Neural progenitor cell (in vitro differentiated cells): ENCODE measurements around the gene SPIRE2. TPM values are rescaled to one million over a fixed set of nuclear protein-coding genes. Genes with fewer than 3 reads are reported as not detected.

Experiments
- DNase-seq: peaks from one replicate; pipeline ENCODE4 v3.0.0-alpha.2; 2016; ENCODE audit warnings: low spot score
- H2AFZ ChIP-seq: fragments of 200-600 bp; sonication (generic); replicated peaks from 2 replicates; pipeline ENCODE4 v1.6.1; 2016; ENCODE audit warnings: antibody characterized with exemption
- H3F3A ChIP-seq: fragments of 200-600 bp; sonication (generic); 2 replicates; pipeline ENCODE4 v1.6.1; 2016; ENCODE audit warnings: antibody characterized with exemption, low read depth
- H3K27ac ChIP-seq: fragments of 200-600 bp; sonication (generic); 2 replicates; pipeline ENCODE4 v1.5.1; 2016; ENCODE audit warnings: mild to moderate bottlenecking
- H3K27me3 ChIP-seq: fragments of 200-600 bp; sonication (generic); 2 replicates; pipeline ENCODE4 v1.6.1; 2016; ENCODE audit warnings: mild to moderate bottlenecking, moderate library complexity
- H3K36me3 ChIP-seq: fragments of 200-600 bp; sonication (generic); 2 replicates; pipeline ENCODE4 v1.5.1; 2016
- H3K4me1 ChIP-seq: fragments of 200-600 bp; sonication (generic); 2 replicates; pipeline ENCODE4 v1.6.1; 2016; ENCODE audit warnings: mixed run types
- H3K4me2 ChIP-seq: fragments of 200-600 bp; sonication (generic); 2 replicates; pipeline ENCODE4 v1.6.1; 2016
- H3K4me3 ChIP-seq: fragments of 200-600 bp; sonication (generic); 2 replicates; pipeline ENCODE4 v1.5.1; 2016
- H3K79me2 ChIP-seq: fragments of 200-600 bp; sonication (generic); 2 replicates; pipeline ENCODE4 v1.6.1; 2016; ENCODE audit warnings: low read depth
- H3K9ac ChIP-seq: fragments of 200-600 bp; sonication (generic); 2 replicates; pipeline ENCODE4 v1.6.1; 2016
- H3K9me3 ChIP-seq: fragments of 200-600 bp; sonication (generic); 2 replicates; pipeline ENCODE4 v1.5.1; 2016; ENCODE audit warnings: low read depth
- H4K20me1 ChIP-seq: fragments of 200-600 bp; sonication (generic); 2 replicates; pipeline ENCODE4 v1.6.1; 2016; ENCODE audit warnings: low read depth
- H3K27ac Mint-ChIP-seq: 3 replicates; pipeline ENCODE4 v1.8.0; 2021; ENCODE audit warnings: mixed read lengths
- H3K27me3 Mint-ChIP-seq: 2 replicates; pipeline ENCODE4 v1.8.0; 2022; ENCODE audit warnings: low read depth, mild to moderate bottlenecking, inconsistent platforms, moderate library complexity, mixed read lengths; ENCODE audit not compliant: insufficient read depth
- H3K36me3 Mint-ChIP-seq: 3 replicates; pipeline ENCODE4 v1.8.0; 2021; ENCODE audit warnings: mixed read lengths
- H3K4me1 Mint-ChIP-seq: 3 replicates; pipeline ENCODE4 v1.8.0; 2021; ENCODE audit warnings: mixed read lengths
- H3K4me3 Mint-ChIP-seq: 3 replicates; pipeline ENCODE4 v1.8.0; 2021; ENCODE audit warnings: mild to moderate bottlenecking, moderate library complexity, mixed read lengths
- H3K9me3 Mint-ChIP-seq: 3 replicates; pipeline ENCODE4 v1.8.0; 2020; ENCODE audit warnings: mixed read lengths
- EZH2 ChIP-seq: fragments of 200-600 bp; sonication (generic); IDR thresholded peaks from 2 replicates; pipeline ENCODE4 v1.6.1; 2017; ENCODE audit warnings: antibody characterized with exemption, mild to moderate bottlenecking, moderate library complexity
- EZH2phosphoT487 ChIP-seq: fragments of 200-600 bp; sonication (generic); IDR thresholded peaks from 2 replicates; pipeline ENCODE4 v1.6.1; 2017; ENCODE audit warnings: antibody characterized with exemption
- total RNA-seq: library from RNA; depleted of rRNA; stranded (reverse); fragments of >200 nt; gene quantifications from 2 replicates; pipeline ENCODE4 v1.2.3, GENCODE V29; 2015; ENCODE audit warnings: low replicate concordance
- TF ChIP-seq, protein P1 (sequence below): fragments of 200-600 bp; sonication (generic); IDR thresholded peaks from 2 replicates; pipeline ENCODE4 v1.5.1; 2017; ENCODE audit warnings: antibody characterized with exemption, mild to moderate bottlenecking

The SPIRE2 gene
- total RNA-seq, 1 donor from 2014 or later, result 6.5 TPM

DNA sequence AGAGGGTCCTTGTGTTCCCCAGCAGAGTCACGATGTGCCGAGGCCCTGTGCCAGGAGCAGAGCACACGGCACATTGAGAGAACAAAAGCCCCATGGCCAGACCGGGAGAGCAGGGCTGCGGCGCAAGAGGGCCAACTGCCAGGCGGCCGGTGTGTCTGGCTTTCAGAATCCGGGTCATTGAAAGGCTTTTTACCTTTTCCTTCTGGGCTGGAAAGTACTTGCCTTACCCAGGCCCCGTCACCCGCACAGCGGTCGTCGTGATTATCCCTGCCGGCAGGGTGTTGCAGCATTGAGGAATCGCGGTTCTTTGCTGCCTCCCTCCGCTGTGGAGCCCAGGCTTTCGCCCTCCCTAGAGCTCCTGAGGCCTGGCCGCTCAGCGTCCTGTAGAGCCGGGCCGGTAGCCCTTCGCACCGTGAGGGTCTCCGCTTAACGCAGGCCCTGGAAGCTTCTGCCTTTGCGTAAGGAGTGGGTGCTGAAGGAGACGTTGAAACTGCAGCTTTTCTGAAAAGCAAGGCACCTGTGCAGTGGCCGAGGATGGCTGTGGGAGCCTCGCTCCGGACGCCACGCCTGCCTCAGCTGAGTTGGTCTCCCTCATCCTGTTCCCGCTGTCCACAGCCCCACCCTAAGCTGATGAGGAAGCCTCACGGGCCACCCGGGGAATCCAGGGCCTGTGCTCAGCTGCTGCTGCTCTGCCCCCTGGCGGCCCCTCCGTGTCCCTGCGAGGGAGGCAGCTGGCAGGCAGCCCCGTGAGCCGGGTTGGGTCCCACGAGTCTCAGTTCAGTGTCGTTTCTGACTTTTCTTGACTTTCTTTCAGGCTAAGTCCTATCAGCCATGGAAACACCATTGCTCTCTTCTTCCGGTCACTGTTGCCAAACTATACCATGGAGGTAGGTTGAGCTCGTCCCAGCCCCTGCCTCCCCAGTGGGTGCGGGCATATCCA is 81.8 kb downstream of the SPIRE2 start:
- H3K4me3 ChIP-seq, result no peak overlapping the region
- H3K36me3 Mint-ChIP-seq, result peaks cover 25% of the 10 kb centered on the region
- H3K4me1 Mint-ChIP-seq, result peaks cover 2% of the 10 kb centered on the region
- no peak overlapping the region for H3K9ac ChIP-seq
- H4K20me1 ChIP-seq, result no peaks in the 10 kb centered on the region
- peaks cover 9% of the 10 kb centered on the region for H3K27me3 Mint-ChIP-seq
- H3K79me2 ChIP-seq, result no peaks in the 10 kb centered on the region
- no peaks in the 10 kb centered on the region for H3K27me3 ChIP-seq
- DNase-seq, result peak; percentile 86
- no peak overlapping the region for H3K4me2 ChIP-seq
- peak overlapping the region; percentile 71 for H3K27ac ChIP-seq
- no peak overlapping the region for H2AFZ ChIP-seq
- H3K9me3 Mint-ChIP-seq, result peaks cover 10% of the 10 kb centered on the region
- peak overlapping the region; percentile 38 for H3K4me3 Mint-ChIP-seq
- no peaks in the 10 kb centered on the region for H3K36me3 ChIP-seq
- no peaks in the 10 kb centered on the region for H3K9me3 ChIP-seq
- H3K4me1 ChIP-seq, result peaks cover 6% of the 10 kb centered on the region
- no peak overlapping the region for H3K27ac Mint-ChIP-seq
- TF ChIP-seq, protein P1, sequence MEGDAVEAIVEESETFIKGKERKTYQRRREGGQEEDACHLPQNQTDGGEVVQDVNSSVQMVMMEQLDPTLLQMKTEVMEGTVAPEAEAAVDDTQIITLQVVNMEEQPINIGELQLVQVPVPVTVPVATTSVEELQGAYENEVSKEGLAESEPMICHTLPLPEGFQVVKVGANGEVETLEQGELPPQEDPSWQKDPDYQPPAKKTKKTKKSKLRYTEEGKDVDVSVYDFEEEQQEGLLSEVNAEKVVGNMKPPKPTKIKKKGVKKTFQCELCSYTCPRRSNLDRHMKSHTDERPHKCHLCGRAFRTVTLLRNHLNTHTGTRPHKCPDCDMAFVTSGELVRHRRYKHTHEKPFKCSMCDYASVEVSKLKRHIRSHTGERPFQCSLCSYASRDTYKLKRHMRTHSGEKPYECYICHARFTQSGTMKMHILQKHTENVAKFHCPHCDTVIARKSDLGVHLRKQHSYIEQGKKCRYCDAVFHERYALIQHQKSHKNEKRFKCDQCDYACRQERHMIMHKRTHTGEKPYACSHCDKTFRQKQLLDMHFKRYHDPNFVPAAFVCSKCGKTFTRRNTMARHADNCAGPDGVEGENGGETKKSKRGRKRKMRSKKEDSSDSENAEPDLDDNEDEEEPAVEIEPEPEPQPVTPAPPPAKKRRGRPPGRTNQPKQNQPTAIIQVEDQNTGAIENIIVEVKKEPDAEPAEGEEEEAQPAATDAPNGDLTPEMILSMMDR, result peak; percentile 91
- TF ChIP-seq EZH2, result no peak
- no peak for TF ChIP-seq EZH2phosphoT487
- H3F3A ChIP-seq, result peaks cover 15% of the 10 kb centered on the region

DNA sequence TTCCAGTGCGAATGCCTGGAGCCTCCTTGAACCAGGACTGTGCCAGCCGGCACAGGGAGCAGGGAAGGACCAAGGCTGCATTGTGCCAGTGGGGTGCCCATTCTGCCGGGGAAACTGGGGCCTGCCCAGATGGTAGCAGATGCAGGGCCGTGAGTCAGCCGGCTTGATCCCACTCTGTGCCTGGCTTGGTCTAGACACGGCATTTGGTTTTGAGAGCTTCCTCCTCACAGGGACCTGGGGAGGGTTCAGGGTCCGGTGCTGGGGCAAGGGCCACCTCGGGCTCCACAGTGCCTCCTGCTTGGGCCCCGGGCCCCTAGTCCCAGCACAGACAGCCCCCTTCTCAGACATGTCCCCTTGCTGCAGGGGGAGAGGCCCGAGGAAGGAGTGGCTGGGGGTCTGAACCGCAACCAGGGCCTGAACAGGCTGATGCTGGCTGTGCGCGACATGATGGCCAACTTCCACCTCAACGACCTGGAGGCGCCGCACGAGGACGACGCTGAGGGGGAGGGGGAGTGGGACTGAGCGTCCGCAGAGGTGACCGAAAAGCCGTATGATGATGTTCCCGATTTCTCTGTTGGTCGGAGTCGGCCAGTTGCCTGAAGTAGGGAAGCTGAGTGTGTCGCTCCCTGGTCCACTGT is 82.6 kb downstream of the SPIRE2 start:
- H3K4me3 Mint-ChIP-seq, result peak overlapping the region; percentile 38
- H3K27me3 Mint-ChIP-seq, result peaks cover 9% of the 10 kb centered on the region
- H3K36me3 ChIP-seq, result no peaks in the 10 kb centered on the region
- TF ChIP-seq EZH2phosphoT487 (no peak), EZH2 (no peak)
- TF ChIP-seq, protein P1, result no peak
- peaks cover 10% of the 10 kb centered on the region for H3K9me3 Mint-ChIP-seq
- no peak overlapping the region for H3K27ac ChIP-seq
- DNase-seq, result no peak
- peaks cover 20% of the 10 kb centered on the region for H3K36me3 Mint-ChIP-seq
- peaks cover 6% of the 10 kb centered on the region for H3K4me1 ChIP-seq
- H3K27me3 ChIP-seq, result no peaks in the 10 kb centered on the region
- no peak overlapping the region for H2AFZ ChIP-seq
- H3K4me3 ChIP-seq, result no peak overlapping the region
- no peak overlapping the region for H3K9ac ChIP-seq
- H3K79me2 ChIP-seq, result no peaks in the 10 kb centered on the region
- H3K9me3 ChIP-seq, result no peaks in the 10 kb centered on the region
- peaks cover 2% of the 10 kb centered on the region for H3K4me1 Mint-ChIP-seq
- H3K27ac Mint-ChIP-seq, result peak overlapping the region; percentile 67
- peaks cover 15% of the 10 kb centered on the region for H3F3A ChIP-seq
- H3K4me2 ChIP-seq, result no peak overlapping the region
- H4K20me1 ChIP-seq, result no peaks in the 10 kb centered on the region

DNA sequence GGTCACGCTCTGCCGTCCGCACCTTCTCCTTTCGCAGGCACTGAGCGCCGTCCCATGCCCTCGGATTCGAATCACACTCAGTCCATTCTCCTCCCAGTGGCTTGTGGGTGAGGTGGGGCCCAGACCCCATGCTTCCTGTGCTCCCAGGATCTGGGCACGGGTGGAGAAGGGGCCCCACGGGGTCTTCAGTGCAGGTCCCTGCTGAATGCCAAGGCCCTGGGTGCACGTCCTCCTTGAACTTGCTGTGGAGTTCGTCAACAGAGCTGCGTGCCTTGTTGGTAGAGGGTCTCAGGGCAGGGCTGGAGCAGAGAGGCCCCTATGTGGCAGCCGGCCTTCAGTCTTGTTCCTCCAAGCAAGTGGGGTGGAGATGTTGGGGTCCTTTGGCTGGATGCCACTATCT is 83.1 kb downstream of the SPIRE2 start:
- no peaks in the 10 kb centered on the region for H4K20me1 ChIP-seq
- TF ChIP-seq EZH2phosphoT487 (no peak), EZH2 (no peak)
- TF ChIP-seq, protein P1, result no peak
- Mint-ChIP-seq H3K9me3 (peaks cover 9% of the 10 kb centered on the region), H3K4me1 (peaks cover 4% of the 10 kb centered on the region), H3K27me3 (peaks cover 13% of the 10 kb centered on the region), H3K27ac (peak overlapping the region; percentile 67), H3K4me3 (no peak overlapping the region), H3K36me3 (peaks cover 15% of the 10 kb centered on the region)
- no peak overlapping the region for H3K27ac ChIP-seq
- H3K4me3 ChIP-seq, result no peak overlapping the region
- no peaks in the 10 kb centered on the region for H3K36me3 ChIP-seq
- no peak for DNase-seq
- H3K9ac ChIP-seq, result no peak overlapping the region
- H3F3A ChIP-seq, result peaks cover 15% of the 10 kb centered on the region
- no peak overlapping the region for H3K4me2 ChIP-seq
- no peak overlapping the region for H2AFZ ChIP-seq
- H3K9me3 ChIP-seq, result no peaks in the 10 kb centered on the region
- H3K27me3 ChIP-seq, result no peaks in the 10 kb centered on the region
- H3K4me1 ChIP-seq, result peaks cover 6% of the 10 kb centered on the region
- no peaks in the 10 kb centered on the region for H3K79me2 ChIP-seq
